ENCODE data around the gene SLC22A2. TPM values are rescaled to one million over a fixed set of nuclear protein-coding genes. Genes with fewer than 3 reads are reported as not detected.

The SLC22A2 gene
- total RNA-seq, 1 experiment from 2014 or later, result not detected

GRCh38 chr6:160203076-160203475, 55.5 kb downstream of the SLC22A2 start:
- Mint-ChIP-seq H3K4me1 (ENCODE audit: low read depth, unreplicated experiment) (peaks cover 26% of the 10 kb centered on the region), H3K36me3 (ENCODE audit: insufficient read depth, unreplicated experiment) (no peaks in the 10 kb centered on the region), H3K27ac (ENCODE audit: unreplicated experiment) (no peak overlapping the region), H3K4me3 (ENCODE audit: unreplicated experiment) (no peak overlapping the region), H3K27me3 (ENCODE audit: insufficient read depth, unreplicated experiment) (no peaks in the 10 kb centered on the region), H3K9me3 (ENCODE audit: unreplicated experiment) (peaks cover 7% of the 10 kb centered on the region)
- no peak for TF ChIP-seq CTCF (IDR thresholded peaks at IDR 0.05; ENCODE audit: insufficient read depth in 1 of 2, low read depth in 1 of 2, low read length in 1 of 2, severe bottlenecking in 1 of 2, unreplicated experiment in 1 of 2)
- ChIA-PET CTCF (no interaction called here), POLR2A (no interaction called here)
- intact Hi-C loops (cut with micrococcal nuclease; ENCODE audit: unreplicated experiment), result no loop called here
- peaks cover 7% of the 10 kb centered on the region for H3K4me1 ChIP-seq
- peaks cover 8% of the 10 kb centered on the region; the same call in 1 of the 2 replicates for H3K9me3 ChIP-seq
- BruUV-seq (replicated peaks), result no TSS peak
- no peaks in the 10 kb centered on the region for H3K27me3 ChIP-seq (replicated peaks; ENCODE audit: control insufficient read depth, insufficient read depth, low read length)
- no peak for DNase-seq
- H3K36me3 ChIP-seq (ENCODE audit: control insufficient read depth, insufficient read depth, low read length), result no peaks in the 10 kb centered on the region
- H3K4me3 ChIP-seq (ENCODE audit: low read depth, low read length), result no peak overlapping the region

- Mint-ChIP-seq H3K4me1 (ENCODE audit: low read depth, unreplicated experiment) (peaks cover 26% of the 10 kb centered on the region), H3K36me3 (ENCODE audit: insufficient read depth, unreplicated experiment) (no peaks in the 10 kb centered on the region), H3K27me3 (ENCODE audit: insufficient read depth, unreplicated experiment) (no peaks in the 10 kb centered on the region), H3K9me3 (ENCODE audit: unreplicated experiment) (peaks cover 3% of the 10 kb centered on the region), H3K4me3 (ENCODE audit: unreplicated experiment) (no peak overlapping the region), H3K27ac (ENCODE audit: unreplicated experiment) (no peak overlapping the region)
- intact Hi-C loops (cut with micrococcal nuclease; ENCODE audit: unreplicated experiment), result no loop called here
- ChIA-PET POLR2A (no interaction called here), CTCF (no interaction called here)
- H3K27me3 ChIP-seq (replicated peaks; ENCODE audit: control insufficient read depth, insufficient read depth, low read length), result no peaks in the 10 kb centered on the region
- H3K4me1 ChIP-seq, result peaks cover 8% of the 10 kb centered on the region
- H3K4me3 ChIP-seq (ENCODE audit: low read depth, low read length), result no peak overlapping the region
- H3K36me3 ChIP-seq (ENCODE audit: control insufficient read depth, insufficient read depth, low read length), result no peaks in the 10 kb centered on the region
- no TSS peak for BruUV-seq (replicated peaks)
- TF ChIP-seq CTCF (IDR thresholded peaks at IDR 0.05; ENCODE audit: insufficient read depth in 1 of 2, low read depth in 1 of 2, low read length in 1 of 2, severe bottlenecking in 1 of 2, unreplicated experiment in 1 of 2), result no peak
- peaks cover 8% of the 10 kb centered on the region; the same call in 1 of the 2 replicates for H3K9me3 ChIP-seq
- no peak for DNase-seq
Observed at GRCh38 chr6:160202411-160202810, 56.2 kb downstream of the SLC22A2 start.

GRCh38 chr6:160201061-160201460, 57.6 kb downstream of the SLC22A2 start:
- Mint-ChIP-seq H3K9me3 (ENCODE audit: unreplicated experiment) (peaks cover 16% of the 10 kb centered on the region), H3K27ac (ENCODE audit: unreplicated experiment) (no peak overlapping the region), H3K36me3 (ENCODE audit: insufficient read depth, unreplicated experiment) (no peaks in the 10 kb centered on the region), H3K4me1 (ENCODE audit: low read depth, unreplicated experiment) (peaks cover 26% of the 10 kb centered on the region), H3K4me3 (ENCODE audit: unreplicated experiment) (no peak overlapping the region), H3K27me3 (ENCODE audit: insufficient read depth, unreplicated experiment) (no peaks in the 10 kb centered on the region)
- TF ChIP-seq CTCF (IDR thresholded peaks at IDR 0.05; ENCODE audit: insufficient read depth in 1 of 2, low read depth in 1 of 2, low read length in 1 of 2, severe bottlenecking in 1 of 2, unreplicated experiment in 1 of 2), result no peak
- H3K4me1 ChIP-seq, result peaks cover 8% of the 10 kb centered on the region
- 0 out of 2 replicates have a peak, but pooled peaks cover 3% of the 10 kb centered on the region for H3K9me3 ChIP-seq
- no TSS peak for BruUV-seq (replicated peaks)
- H3K4me3 ChIP-seq (ENCODE audit: low read depth, low read length), result no peak overlapping the region
- DNase-seq, result no peak
- intact Hi-C loops (cut with micrococcal nuclease; ENCODE audit: unreplicated experiment), result no loop called here
- H3K36me3 ChIP-seq (ENCODE audit: control insufficient read depth, insufficient read depth, low read length), result no peaks in the 10 kb centered on the region
- H3K27me3 ChIP-seq (replicated peaks; ENCODE audit: control insufficient read depth, insufficient read depth, low read length), result no peaks in the 10 kb centered on the region
- ChIA-PET POLR2A (no interaction called here), CTCF (no interaction called here)

Data from Caco-2 (cell line).